ENCODE data around the gene PGM5.

GRCh38 chr9:68537616-68537880 is 181.1 kb downstream of the PGM5 start:
- no peak for TF ChIP-seq POLR2A (IDR thresholded peaks at IDR 0.05)
- TF ChIP-seq, protein P1, sequence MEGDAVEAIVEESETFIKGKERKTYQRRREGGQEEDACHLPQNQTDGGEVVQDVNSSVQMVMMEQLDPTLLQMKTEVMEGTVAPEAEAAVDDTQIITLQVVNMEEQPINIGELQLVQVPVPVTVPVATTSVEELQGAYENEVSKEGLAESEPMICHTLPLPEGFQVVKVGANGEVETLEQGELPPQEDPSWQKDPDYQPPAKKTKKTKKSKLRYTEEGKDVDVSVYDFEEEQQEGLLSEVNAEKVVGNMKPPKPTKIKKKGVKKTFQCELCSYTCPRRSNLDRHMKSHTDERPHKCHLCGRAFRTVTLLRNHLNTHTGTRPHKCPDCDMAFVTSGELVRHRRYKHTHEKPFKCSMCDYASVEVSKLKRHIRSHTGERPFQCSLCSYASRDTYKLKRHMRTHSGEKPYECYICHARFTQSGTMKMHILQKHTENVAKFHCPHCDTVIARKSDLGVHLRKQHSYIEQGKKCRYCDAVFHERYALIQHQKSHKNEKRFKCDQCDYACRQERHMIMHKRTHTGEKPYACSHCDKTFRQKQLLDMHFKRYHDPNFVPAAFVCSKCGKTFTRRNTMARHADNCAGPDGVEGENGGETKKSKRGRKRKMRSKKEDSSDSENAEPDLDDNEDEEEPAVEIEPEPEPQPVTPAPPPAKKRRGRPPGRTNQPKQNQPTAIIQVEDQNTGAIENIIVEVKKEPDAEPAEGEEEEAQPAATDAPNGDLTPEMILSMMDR (IDR thresholded peaks at IDR 0.05), result no peak
